ENCODE results near the gene NTN4. TPM values are rescaled to one million over a fixed set of nuclear protein-coding genes. Genes with fewer than 3 reads are reported as not detected.
"Not testable (repeated sequence)": the region's sequence is repeated elsewhere in the genome, so short reads cannot be mapped to it uniquely, and the experiment has no call there.

The NTN4 gene
- total and polyA plus RNA-seq, 9 donors: 16.0 to 101 (median 54.2) TPM

DNA sequence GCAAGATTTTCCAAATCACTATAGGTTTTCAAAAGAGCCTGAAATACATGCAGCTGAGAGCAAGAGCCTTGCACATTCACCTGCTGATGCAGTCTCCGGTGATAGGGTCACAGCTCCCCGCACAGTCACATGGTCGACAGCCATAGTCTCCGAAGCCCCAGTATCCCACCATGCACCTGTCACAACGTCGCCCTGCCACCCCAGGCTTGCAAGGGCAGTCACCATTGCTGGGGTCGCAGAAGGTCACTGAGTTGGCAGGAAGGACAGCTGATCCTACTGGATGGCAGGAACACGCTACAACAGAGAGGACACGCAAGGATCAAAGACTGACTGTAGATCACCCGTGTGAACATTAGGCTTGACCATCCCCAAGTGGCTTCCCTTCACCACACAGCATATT is 107.1 kb downstream of the NTN4 start:
- TF ChIP-seq EP300 (IDR thresholded peaks at IDR 0.05) (no peak), POLR2A (IDR thresholded peaks at IDR 0.05) (no peak)
- TF ChIP-seq, protein P1, sequence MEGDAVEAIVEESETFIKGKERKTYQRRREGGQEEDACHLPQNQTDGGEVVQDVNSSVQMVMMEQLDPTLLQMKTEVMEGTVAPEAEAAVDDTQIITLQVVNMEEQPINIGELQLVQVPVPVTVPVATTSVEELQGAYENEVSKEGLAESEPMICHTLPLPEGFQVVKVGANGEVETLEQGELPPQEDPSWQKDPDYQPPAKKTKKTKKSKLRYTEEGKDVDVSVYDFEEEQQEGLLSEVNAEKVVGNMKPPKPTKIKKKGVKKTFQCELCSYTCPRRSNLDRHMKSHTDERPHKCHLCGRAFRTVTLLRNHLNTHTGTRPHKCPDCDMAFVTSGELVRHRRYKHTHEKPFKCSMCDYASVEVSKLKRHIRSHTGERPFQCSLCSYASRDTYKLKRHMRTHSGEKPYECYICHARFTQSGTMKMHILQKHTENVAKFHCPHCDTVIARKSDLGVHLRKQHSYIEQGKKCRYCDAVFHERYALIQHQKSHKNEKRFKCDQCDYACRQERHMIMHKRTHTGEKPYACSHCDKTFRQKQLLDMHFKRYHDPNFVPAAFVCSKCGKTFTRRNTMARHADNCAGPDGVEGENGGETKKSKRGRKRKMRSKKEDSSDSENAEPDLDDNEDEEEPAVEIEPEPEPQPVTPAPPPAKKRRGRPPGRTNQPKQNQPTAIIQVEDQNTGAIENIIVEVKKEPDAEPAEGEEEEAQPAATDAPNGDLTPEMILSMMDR (IDR thresholded peaks at IDR 0.05): no peak
- WGBS, 3 donors: 91 to 96% (median 93%) methylated on average over 10 of the region's 10 CpGs
- intact Hi-C loops (cut with DNase I): no loop called here
- Histone ChIP-seq H3K4me3 (no peak overlapping the region), H3K9me3 (no peaks in the 10 kb centered on the region), H3K27ac (no peak overlapping the region), H3K27me3 (no peaks in the 10 kb centered on the region), H3K4me1 (ENCODE audit: insufficient read depth) (no peaks in the 10 kb centered on the region), H3K36me3 (no peaks in the 10 kb centered on the region)
- no peak for DNase-seq

DNA sequence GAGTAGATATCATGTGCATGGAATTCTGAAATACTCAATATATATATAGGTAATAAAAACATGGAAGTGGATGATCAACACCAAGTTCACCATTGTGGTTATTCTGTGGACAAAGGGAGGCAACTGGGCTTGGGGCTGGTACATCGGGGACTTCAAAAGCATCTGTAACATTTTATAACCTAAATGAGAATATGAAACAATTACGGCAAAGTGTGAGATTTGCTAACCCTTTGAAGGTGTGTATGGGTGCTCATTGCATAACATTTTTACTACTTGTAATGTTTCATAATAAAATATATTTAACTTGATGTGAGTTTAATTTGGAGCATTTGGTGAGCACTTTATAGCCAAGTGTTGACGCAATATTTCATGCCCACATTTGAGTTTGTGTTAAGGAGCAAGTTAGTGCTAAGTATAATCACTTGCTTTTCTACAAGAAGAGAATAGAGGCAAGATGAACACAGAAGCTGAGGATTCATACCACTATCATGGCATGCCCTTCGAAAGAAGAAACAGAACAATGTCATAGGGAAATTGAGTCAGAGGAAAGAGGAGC is 109.3 kb downstream of the NTN4 start:
- intact Hi-C loops (cut with DNase I): no loop called here
- H3K36me3 ChIP-seq: no peaks in the 10 kb centered on the region
- no peak overlapping the region for H3K4me3 ChIP-seq
- H3K27ac ChIP-seq: no peak overlapping the region
- no peak for DNase-seq
- no peaks in the 10 kb centered on the region for H3K4me1 ChIP-seq (ENCODE audit: insufficient read depth)
- no peak for TF ChIP-seq EP300 (IDR thresholded peaks at IDR 0.05)
- no peak for TF ChIP-seq POLR2A (IDR thresholded peaks at IDR 0.05)
- TF ChIP-seq, protein P1 (IDR thresholded peaks at IDR 0.05): no peak
- 89 to 94% (median 93%) methylated on average over 4 of the region's 4 CpGs for WGBS, 3 donors
- H3K27me3 ChIP-seq: no peaks in the 10 kb centered on the region
- H3K9me3 ChIP-seq: no peaks in the 10 kb centered on the region

DNA sequence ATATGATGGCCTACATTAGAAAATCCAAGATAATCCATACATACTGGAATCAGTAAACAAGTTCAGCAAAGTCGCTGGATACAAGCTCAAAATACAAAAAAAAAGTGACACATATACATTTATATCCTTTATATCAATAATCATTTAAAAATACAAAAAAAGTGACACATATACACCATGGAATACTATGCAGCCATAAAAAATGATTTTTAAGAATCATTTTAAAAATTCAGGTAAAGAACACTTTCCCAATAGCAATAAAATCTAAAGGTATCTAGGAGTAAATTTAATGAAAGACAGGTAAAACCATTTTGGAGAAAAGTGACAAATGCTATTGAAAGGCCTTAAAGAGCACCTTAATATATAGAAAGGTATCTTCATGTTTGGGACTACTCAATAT is 111.9 kb downstream of the NTN4 start:
- intact Hi-C loops (cut with DNase I): no loop called here
- DNase-seq: no peak
- WGBS, 3 donors: 93 to 98% (median 98%) methylated on average over 1 of the region's 1 CpG
- peaks cover 3% of the 10 kb centered on the region for H3K4me1 ChIP-seq (ENCODE audit: insufficient read depth)
- no peaks in the 10 kb centered on the region for H3K27me3 ChIP-seq
- no peak overlapping the region for H3K27ac ChIP-seq
- no peaks in the 10 kb centered on the region for H3K36me3 ChIP-seq
- H3K4me3 ChIP-seq: no peak overlapping the region
- TF ChIP-seq POLR2A (IDR thresholded peaks at IDR 0.05): no peak
- TF ChIP-seq EP300 (IDR thresholded peaks at IDR 0.05): no peak
- TF ChIP-seq, protein P1 (IDR thresholded peaks at IDR 0.05): no peak
- H3K9me3 ChIP-seq: no peaks in the 10 kb centered on the region

DNA sequence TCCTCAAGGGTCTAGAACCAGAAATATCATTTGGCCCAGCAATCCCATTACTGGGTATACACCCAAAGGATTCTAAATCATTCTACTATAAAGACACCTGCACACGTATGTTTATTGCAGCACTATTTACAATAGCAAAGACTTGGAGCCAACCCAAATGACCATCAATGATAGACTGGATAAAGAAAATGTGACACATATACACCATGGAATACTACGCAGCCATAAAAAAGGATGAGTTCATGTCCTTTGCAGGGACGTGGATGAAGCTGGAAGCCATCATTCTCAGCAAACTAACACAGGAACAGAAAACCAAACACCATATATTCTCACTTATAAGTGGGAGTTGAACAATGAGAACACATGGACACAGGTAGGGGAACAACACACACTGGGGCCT is 112.8 kb downstream of the NTN4 start:
- H3K4me1 ChIP-seq (ENCODE audit: insufficient read depth); DNase-seq; intact Hi-C loops (cut with DNase I): not testable (repeated sequence)

DNA sequence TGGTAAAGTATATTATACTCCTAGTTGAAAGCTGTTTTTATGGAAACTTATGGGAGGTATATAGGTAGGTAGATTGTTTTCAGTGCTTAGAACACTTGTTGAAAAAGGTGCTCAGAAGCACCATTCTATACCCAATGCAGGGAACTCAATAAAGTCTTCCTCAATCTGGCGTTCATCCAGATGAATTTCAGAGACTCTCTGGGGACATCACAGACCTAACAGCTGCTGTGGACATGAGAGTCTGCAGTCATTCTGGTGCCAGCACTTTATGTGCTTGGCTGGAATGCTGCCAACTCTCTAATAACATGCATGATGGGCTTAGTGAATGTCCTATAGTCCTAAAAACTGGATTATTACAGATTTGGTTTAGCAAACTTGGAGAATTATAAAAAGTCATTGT is 115.9 kb downstream of the NTN4 start:
- Histone ChIP-seq H3K9me3 (no peaks in the 10 kb centered on the region), H3K27me3 (no peaks in the 10 kb centered on the region), H3K27ac (peak overlapping the region in 1 of 2 donors; percentile 0), H3K4me1 (ENCODE audit: insufficient read depth) (peaks cover 7% of the 10 kb centered on the region), H3K36me3 (no peaks in the 10 kb centered on the region), H3K4me3 (no peak overlapping the region)
- intact Hi-C loops (cut with DNase I): no loop called here
- DNase-seq: no peak
- no peak for TF ChIP-seq EP300 (IDR thresholded peaks at IDR 0.05)
- TF ChIP-seq, protein P1 (IDR thresholded peaks at IDR 0.05): no peak
- TF ChIP-seq POLR2A (IDR thresholded peaks at IDR 0.05): no peak
- 6 to 20% (median 16%) methylated on average over 1 of the region's 1 CpG for WGBS, 3 donors

More for the DNA sequence above, 112.8 kb downstream of the NTN4 start:
- WGBS, 3 donors: 92 to 98% (median 92%) methylated on average over 3 of the region's 3 CpGs
- H3K36me3 ChIP-seq, H3K27ac ChIP-seq, H3K27me3 ChIP-seq, H3K4me3 ChIP-seq, H3K9me3 ChIP-seq: not testable (repeated sequence)

Data from ovary (tissue), 9 donors.